Measurements from ENCODE around the gene OPRPN.

The OPRPN gene

GRCh38 chr4:70425306-70425705, 27.6 kb downstream of the OPRPN start:
- no peak overlapping the region for H3K27ac ChIP-seq (ENCODE audit: low read depth, low read length, poor library complexity, severe bottlenecking)
- no peak overlapping the region for H3K9ac ChIP-seq (ENCODE audit: low read length)
- H3K4me2 ChIP-seq (ENCODE audit: low read length), result no peak overlapping the region
- H3K4me3 ChIP-seq (ENCODE audit: low read depth, low read length, poor library complexity, severe bottlenecking), result no peak overlapping the region
- no peak for TF ChIP-seq CTCF (IDR thresholded peaks at IDR 0.05; ENCODE audit: low read length)
- TF ChIP-seq EZH2 (IDR thresholded peaks at IDR 0.05; ENCODE audit: borderline replicate concordance, low read length), result no peak
- H3K36me3 ChIP-seq (ENCODE audit: insufficient read depth, low read length), result no peaks in the 10 kb centered on the region
- no peaks in the 10 kb centered on the region for H3K79me2 ChIP-seq (ENCODE audit: insufficient read depth, low read length)
- H4K20me1 ChIP-seq (ENCODE audit: insufficient read depth, low read length), result no peaks in the 10 kb centered on the region
- H3F3A ChIP-seq (ENCODE audit: insufficient read depth, low read length), result no peaks in the 10 kb centered on the region
- H2AFZ ChIP-seq (ENCODE audit: low read length), result no peak overlapping the region
- no peaks in the 10 kb centered on the region for H3K9me2 ChIP-seq (ENCODE audit: low read depth, low read length)
- no peaks in the 10 kb centered on the region for H3K27me3 ChIP-seq (ENCODE audit: insufficient read depth, low read length)
- no peaks in the 10 kb centered on the region for H3K4me1 ChIP-seq (ENCODE audit: insufficient read depth, low read length, severe bottlenecking)
- no peaks in the 10 kb centered on the region; the same call in 1 of the 2 replicates for H3K9me3 ChIP-seq (ENCODE audit: low read length)

GRCh38 chr4:70426789-70427188, 29.0 kb downstream of the OPRPN start:
- Histone ChIP-seq H2AFZ (ENCODE audit: low read length) (no peak overlapping the region), H3K36me3 (ENCODE audit: insufficient read depth, low read length) (no peaks in the 10 kb centered on the region)

GRCh38 chr4:70437197-70437596, 39.5 kb downstream of the OPRPN start:
- no peak overlapping the region for H3K27ac ChIP-seq (ENCODE audit: low read depth, low read length, poor library complexity, severe bottlenecking)
- no peaks in the 10 kb centered on the region for H3K9me3 ChIP-seq (ENCODE audit: low read length)
- H3K4me3 ChIP-seq (ENCODE audit: low read depth, low read length, poor library complexity, severe bottlenecking), result no peak overlapping the region
- H2AFZ ChIP-seq (ENCODE audit: low read length), result no peak overlapping the region
- no peak for TF ChIP-seq EZH2 (IDR thresholded peaks at IDR 0.05; ENCODE audit: borderline replicate concordance, low read length)
- no peak for TF ChIP-seq CTCF (IDR thresholded peaks at IDR 0.05; ENCODE audit: low read length)
- H3K27me3 ChIP-seq (ENCODE audit: insufficient read depth, low read length), result no peaks in the 10 kb centered on the region
- H3K4me1 ChIP-seq (ENCODE audit: insufficient read depth, low read length, severe bottlenecking), result peaks cover 5% of the 10 kb centered on the region
- no peak overlapping the region for H3K4me2 ChIP-seq (ENCODE audit: low read length)
- no peaks in the 10 kb centered on the region for H4K20me1 ChIP-seq (ENCODE audit: insufficient read depth, low read length)
- H3F3A ChIP-seq (ENCODE audit: insufficient read depth, low read length), result no peaks in the 10 kb centered on the region
- no peaks in the 10 kb centered on the region for H3K36me3 ChIP-seq (ENCODE audit: insufficient read depth, low read length)
- no peaks in the 10 kb centered on the region for H3K79me2 ChIP-seq (ENCODE audit: insufficient read depth, low read length)
- H3K9me2 ChIP-seq (ENCODE audit: low read depth, low read length), result no peaks in the 10 kb centered on the region
- no peak overlapping the region for H3K9ac ChIP-seq (ENCODE audit: low read length)

More at GRCh38 chr4:70426789-70427188, 29.0 kb downstream of the OPRPN start:
- no peaks in the 10 kb centered on the region; the same call in 1 of the 2 replicates for H3K9me3 ChIP-seq (ENCODE audit: low read length)
- no peaks in the 10 kb centered on the region for H3K79me2 ChIP-seq (ENCODE audit: insufficient read depth, low read length)
- no peaks in the 10 kb centered on the region for H3K4me1 ChIP-seq (ENCODE audit: insufficient read depth, low read length, severe bottlenecking)
- no peak overlapping the region for H3K4me2 ChIP-seq (ENCODE audit: low read length)
- no peak overlapping the region for H3K9ac ChIP-seq (ENCODE audit: low read length)
- no peak overlapping the region for H3K4me3 ChIP-seq (ENCODE audit: low read depth, low read length, poor library complexity, severe bottlenecking)
- no peaks in the 10 kb centered on the region for H3F3A ChIP-seq (ENCODE audit: insufficient read depth, low read length)
- no peak for TF ChIP-seq CTCF (IDR thresholded peaks at IDR 0.05; ENCODE audit: low read length)
- no peak for TF ChIP-seq EZH2 (IDR thresholded peaks at IDR 0.05; ENCODE audit: borderline replicate concordance, low read length)
- H3K9me2 ChIP-seq (ENCODE audit: low read depth, low read length), result no peaks in the 10 kb centered on the region
- no peak overlapping the region for H3K27ac ChIP-seq (ENCODE audit: low read depth, low read length, poor library complexity, severe bottlenecking)
- H4K20me1 ChIP-seq (ENCODE audit: insufficient read depth, low read length), result no peaks in the 10 kb centered on the region
- no peaks in the 10 kb centered on the region for H3K27me3 ChIP-seq (ENCODE audit: insufficient read depth, low read length)
